Measurements from ENCODE around the gene BBS5.

BBS5 gene

DNA sequence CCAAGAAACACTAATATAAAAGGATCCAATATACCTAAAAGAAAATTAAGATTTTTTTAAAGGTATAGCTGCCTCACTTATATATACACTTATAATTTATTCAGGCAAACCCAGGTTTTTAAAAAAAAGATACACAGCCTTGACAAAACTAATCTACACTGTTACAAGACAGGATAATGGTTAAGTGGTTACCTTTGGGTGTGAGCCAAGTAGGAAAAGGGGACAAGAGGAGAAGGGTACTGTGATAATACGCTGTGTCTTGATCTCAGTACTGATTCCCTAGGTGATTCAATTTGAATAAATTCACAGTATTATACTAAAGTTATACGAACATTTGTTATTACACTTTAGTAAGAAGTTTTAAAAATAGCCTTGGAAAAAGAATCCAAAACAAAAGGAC, 60.9 kb downstream of the BBS5 start:
- DNase-seq (ENCODE audit: low spot score) (no peak), FAIRE-seq (no peak)

DNA sequence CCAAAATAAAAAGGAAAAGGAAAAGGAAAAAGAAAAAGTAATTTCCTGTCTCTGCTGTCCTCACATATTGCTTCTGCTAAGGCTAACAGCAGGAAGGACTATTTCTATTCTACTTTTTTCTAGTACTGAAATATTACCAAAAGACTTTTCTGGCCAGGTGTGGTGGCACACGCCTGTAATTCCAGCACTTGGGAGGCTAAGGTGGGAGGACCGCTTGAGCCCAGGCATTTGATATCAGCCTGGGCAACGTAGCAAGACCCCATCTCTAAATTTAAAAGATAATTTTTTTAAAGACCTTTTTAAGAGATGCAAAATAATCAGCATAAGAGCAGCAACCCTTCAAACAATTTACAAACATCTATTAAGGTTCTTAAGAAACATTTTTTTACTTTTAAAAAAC, 63.1 kb downstream of the BBS5 start:
- FAIRE-seq (no peak), DNase-seq (ENCODE audit: low spot score) (no peak)

DNA sequence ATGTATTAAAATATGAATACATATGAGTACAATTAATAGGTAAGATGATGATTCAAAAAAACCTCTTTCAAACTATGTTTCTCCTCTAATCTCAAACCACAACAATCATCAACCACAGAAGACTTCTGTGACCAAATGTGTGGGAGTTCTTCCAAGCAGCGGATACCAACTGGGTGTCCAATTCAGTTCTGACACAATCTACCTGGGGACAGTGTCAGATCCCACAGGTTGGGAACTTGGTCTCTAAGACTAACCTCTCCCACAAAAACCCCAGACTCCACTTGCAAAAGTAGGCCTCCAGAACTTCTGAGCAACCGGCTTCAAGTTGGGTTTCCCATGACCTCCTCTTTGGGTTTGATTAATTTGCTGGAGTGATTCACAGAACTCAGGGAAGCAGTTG, 67.5 kb downstream of the BBS5 start:
- DNase-seq (ENCODE audit: low spot score) (no peak), FAIRE-seq (no peak)
